Right lobe of liver (tissue), 6 donors: ENCODE data around the gene FAM168A. TPM values are rescaled to one million over a fixed set of nuclear protein-coding genes. Genes with fewer than 3 reads are reported as not detected.

ENCODE experiments used
- ATAC-seq, 4 donors: fragments of 200-7000 bp; cut with Tn5 transposase; one replicate each; pipeline ENCODE4 v1.9.1; 2020; ENCODE audit warnings: mild to moderate bottlenecking in 4 of 4, moderate library complexity in 4 of 4
- DNase-seq, 3 donors: peaks; one replicate each; pipeline ENCODE4 v3.0.0-alpha.2; 2020
- H3K27ac ChIP-seq, 3 donors: fragments of 200-600 bp; one replicate each; pipeline ENCODE4 v1.8.0; 2022
- H3K27me3 ChIP-seq, 2 donors: fragments of 200-600 bp; one replicate each; pipeline ENCODE4 v1.8.0; 2022
- H3K36me3 ChIP-seq, 4 donors: fragments of 200-600 bp; sonication (generic) in 1 of 4; one replicate each; pipeline versions ENCODE4 v1.5.1 to v1.8.0; 2017 to 2022; ENCODE audit warnings: control low read depth in 1 of 4
- H3K4me1 ChIP-seq, 4 donors: fragments of 200-600 bp; sonication (generic) in 1 of 4; one replicate each; pipeline versions ENCODE4 v1.5.1 to v1.8.0; 2017 to 2022; ENCODE audit warnings: control low read depth in 1 of 4
- H3K4me3 ChIP-seq, 3 donors: fragments of 200-600 bp; one replicate each; pipeline ENCODE4 v1.8.0; 2022
- H3K9me3 ChIP-seq, 4 donors: fragments of 200-600 bp; sonication (generic) in 1 of 4; one replicate each; pipeline versions ENCODE4 v1.5.1 to v1.8.0; 2017 to 2022; ENCODE audit warnings: control low read depth in 1 of 4
- POLR2A ChIP-seq: fragments of 450-650 bp; IDR thresholded peaks from one replicate; pipeline ENCODE4 v1.6.1; 2017; ENCODE audit warnings: antibody characterized with exemption, mild to moderate bottlenecking
- WGBS: methylation state at CpG from one replicate; pipeline ENCODE4 v1.1.6; 2018; ENCODE audit warnings: low coverage, low lambda C conversion rate; ENCODE audit not compliant: insufficient coverage; ENCODE audit errors: missing lambda C conversion rate; 5-methylcytosine and 5-hydroxymethylcytosine counted together
- intact Hi-C, 2 donors: fragments of 100-400 bp; cut with DNase I; formaldehyde crosslinking; loops; one replicate each; pipeline versions ENCODE4 v1.11.2 to v1.14.1; 2022
- total RNA-seq, 6 experiments: library from RNA; depleted of rRNA in 2 of 6; stranded (reverse); fragments of >200 nt in 2 of 6; fragmentation: NEBNext Ultra II Directional in 3 of 6; extraction: Animal tissue kit (Norgen Biotek cat#: 25700) in 3 of 6; gene quantifications; one replicate each; pipeline versions ENCODE4 v1.1.0 to v1.2.4, GENCODE V29; 2016 to 2023
- TF ChIP-seq, protein P1 (sequence below), 4 donors: fragments of 200-600 bp in 3 of 4; fragments of 450-650 bp in 1 of 4; IDR thresholded peaks; one replicate each; pipeline versions ENCODE4 v1.5.1 to v1.8.0; 2016 to 2022; ENCODE audit warnings: antibody characterized with exemption in 4 of 4, mild to moderate bottlenecking in 2 of 4
- donor health status: DM: no; HTN: yes; CAD: no.
- donor health status: DM: no; HTN: no; CAD: no.
- donor health status: DM: no; HTN: no; CAD: no.
- donor health status: DM: no; HTN: yes; CAD: no.
- donor health status: DM: no; HTN: yes; CAD: no.

Gene FAM168A
- total RNA-seq, 6 experiments from 2014 or later = 13.0 to 21.5 (median 15.9) TPM

DNA sequence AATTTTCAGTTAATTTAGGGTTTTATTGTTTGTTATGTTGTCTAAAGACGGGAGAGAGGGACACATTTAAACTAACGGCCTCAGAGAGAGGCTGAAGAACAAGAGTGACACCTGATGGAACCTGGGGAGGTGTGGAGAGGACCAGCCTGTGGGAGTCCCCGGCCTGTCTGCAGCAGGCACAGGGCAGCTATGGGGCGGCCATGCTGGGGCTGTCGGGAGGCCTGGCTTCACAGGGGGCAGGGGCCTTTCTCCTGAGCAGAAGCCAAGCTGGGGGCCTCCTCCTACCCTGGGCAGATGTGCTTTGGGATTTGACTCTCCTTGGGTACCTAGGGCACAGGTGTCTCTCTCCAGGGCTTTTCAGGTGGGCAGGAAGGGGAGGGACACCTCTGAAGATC, 199.8 kb downstream of the FAM168A start:
- H3K4me1 ChIP-seq = no peaks in the 10 kb centered on the region
- ATAC-seq = peak in 1 of 4 donors; percentile 13
- H3K9me3 ChIP-seq = no peaks in the 10 kb centered on the region
- no peak overlapping the region for H3K4me3 ChIP-seq
- no peak overlapping the region for H3K27ac ChIP-seq
- 54% methylated on average over 2 of the region's 5 CpGs for WGBS
- H3K27me3 ChIP-seq = no peaks in the 10 kb centered on the region
- no peaks in the 10 kb centered on the region for H3K36me3 ChIP-seq
- TF ChIP-seq, protein P1, sequence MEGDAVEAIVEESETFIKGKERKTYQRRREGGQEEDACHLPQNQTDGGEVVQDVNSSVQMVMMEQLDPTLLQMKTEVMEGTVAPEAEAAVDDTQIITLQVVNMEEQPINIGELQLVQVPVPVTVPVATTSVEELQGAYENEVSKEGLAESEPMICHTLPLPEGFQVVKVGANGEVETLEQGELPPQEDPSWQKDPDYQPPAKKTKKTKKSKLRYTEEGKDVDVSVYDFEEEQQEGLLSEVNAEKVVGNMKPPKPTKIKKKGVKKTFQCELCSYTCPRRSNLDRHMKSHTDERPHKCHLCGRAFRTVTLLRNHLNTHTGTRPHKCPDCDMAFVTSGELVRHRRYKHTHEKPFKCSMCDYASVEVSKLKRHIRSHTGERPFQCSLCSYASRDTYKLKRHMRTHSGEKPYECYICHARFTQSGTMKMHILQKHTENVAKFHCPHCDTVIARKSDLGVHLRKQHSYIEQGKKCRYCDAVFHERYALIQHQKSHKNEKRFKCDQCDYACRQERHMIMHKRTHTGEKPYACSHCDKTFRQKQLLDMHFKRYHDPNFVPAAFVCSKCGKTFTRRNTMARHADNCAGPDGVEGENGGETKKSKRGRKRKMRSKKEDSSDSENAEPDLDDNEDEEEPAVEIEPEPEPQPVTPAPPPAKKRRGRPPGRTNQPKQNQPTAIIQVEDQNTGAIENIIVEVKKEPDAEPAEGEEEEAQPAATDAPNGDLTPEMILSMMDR (IDR thresholded peaks at IDR 0.05) = no peak
- peak in 1 of 3 donors; percentile 29 for DNase-seq
- intact Hi-C loops = no loop called here

DNA sequence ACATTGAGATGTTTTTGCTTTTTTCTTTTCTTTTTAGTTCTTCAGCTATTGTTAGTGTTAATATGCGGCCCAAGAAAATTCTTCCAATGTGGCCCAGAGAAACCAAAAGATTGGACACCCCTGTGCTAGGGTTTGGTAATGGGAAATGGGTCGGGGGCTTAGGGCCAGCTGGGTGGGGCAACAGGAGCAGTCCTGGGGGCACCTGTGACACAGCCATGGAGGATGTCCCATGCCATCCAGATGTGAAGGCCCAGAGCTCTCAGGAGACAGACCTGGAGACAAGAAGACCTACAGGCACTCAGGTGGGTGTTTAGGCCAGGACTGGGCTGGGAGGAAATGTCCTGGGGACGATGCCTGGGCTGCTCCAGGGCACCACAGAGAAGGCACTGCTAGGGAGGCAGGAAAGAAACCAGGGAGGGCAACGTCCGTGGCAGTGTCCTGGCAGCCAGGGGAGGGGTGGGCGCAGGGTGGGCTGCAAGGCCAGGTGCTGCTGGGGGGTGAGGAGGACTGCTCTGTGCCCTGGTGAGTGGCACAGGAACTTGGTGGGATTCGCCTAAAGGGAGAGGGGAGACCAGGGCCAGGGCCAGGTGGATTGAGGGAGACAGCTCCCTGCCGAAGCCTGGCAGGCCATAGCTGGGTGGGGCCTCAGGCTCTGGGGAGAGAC, 200.3 kb downstream of the FAM168A start:
- H3K36me3 ChIP-seq = no peaks in the 10 kb centered on the region
- 81% methylated on average over 8 of the region's 8 CpGs for WGBS
- no peaks in the 10 kb centered on the region for H3K9me3 ChIP-seq
- DNase-seq (peak in 1 of 3 donors; percentile 44), ATAC-seq (no peak)
- H3K27me3 ChIP-seq = no peaks in the 10 kb centered on the region
- H3K4me3 ChIP-seq = no peak overlapping the region
- TF ChIP-seq POLR2A = no peak
- TF ChIP-seq, protein P1 (IDR thresholded peaks at IDR 0.05) = no peak
- H3K4me1 ChIP-seq = no peaks in the 10 kb centered on the region
- no peak overlapping the region for H3K27ac ChIP-seq
- intact Hi-C loops = no loop called here

DNA sequence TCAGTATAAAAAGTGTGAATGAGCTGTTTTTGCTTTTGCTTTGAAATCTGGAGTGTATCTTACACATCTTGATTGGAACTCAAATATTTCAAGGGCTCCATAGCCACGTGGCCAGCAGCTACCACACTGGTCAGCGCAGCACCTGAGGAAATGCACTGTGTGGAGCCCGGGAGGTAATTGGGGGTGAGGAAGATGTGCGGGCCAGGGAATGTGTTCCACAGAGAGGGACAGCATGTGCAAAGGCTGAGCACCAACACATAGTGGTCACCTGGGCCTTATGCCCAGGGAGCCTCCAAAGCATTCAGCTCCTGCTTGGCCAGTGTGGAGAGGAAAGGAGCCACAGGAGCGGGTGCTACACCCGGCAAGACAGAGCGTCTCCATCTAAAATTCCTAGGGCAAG, 200.9 kb downstream of the FAM168A start:
- Histone ChIP-seq H3K36me3 (no peaks in the 10 kb centered on the region), H3K9me3 (no peaks in the 10 kb centered on the region), H3K27me3 (no peaks in the 10 kb centered on the region), H3K4me3 (no peak overlapping the region), H3K4me1 (no peaks in the 10 kb centered on the region), H3K27ac (no peak overlapping the region)
- TF ChIP-seq POLR2A = no peak
- TF ChIP-seq, protein P1 (IDR thresholded peaks at IDR 0.05) = no peak
- WGBS = 95% methylated on average over 6 of the region's 7 CpGs
- no peak for ATAC-seq
- DNase-seq = peak in 1 of 3 donors; percentile 19
- intact Hi-C loops = no loop called here

DNA sequence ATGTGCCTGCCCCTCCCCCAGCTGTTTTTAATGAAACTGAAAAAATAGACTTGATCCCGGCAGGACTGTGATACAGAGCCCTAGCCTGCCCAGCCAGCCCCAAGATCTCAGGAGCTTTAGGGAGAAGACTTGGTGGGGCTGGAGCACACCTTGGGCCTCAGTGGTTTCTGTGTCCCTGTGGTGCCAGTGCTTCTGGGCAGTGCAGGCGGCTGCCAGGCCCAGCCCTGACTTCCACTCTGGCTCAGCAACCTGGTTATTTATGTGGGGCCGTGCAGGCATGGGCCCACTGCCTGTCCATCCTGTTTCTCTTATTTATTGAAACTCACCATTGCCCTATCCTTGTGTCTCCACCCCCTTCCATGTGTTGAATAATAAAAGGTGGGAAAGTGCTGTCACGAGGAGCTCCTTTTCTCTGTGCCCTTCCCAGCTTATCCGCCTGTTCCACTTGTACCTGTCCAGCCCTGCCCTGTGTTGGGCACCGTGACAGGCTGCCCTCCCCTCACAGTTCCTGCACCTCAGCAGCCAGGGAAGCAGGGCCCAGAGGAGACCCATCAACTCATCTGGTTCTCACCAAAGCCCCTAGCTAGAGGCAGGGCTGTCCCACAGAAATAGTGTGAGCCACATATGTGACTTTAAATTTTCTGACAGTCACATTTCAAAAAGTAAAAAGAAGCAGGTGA, 201.5 kb downstream of the FAM168A start:
- no peak for TF ChIP-seq POLR2A
- TF ChIP-seq, protein P1 (IDR thresholded peaks at IDR 0.05) = no peak

More for the DNA sequence above, 201.5 kb downstream of the FAM168A start:
- H3K36me3 ChIP-seq = no peaks in the 10 kb centered on the region
- intact Hi-C loops = no loop called here
- ATAC-seq (no peak), DNase-seq (peak in 1 of 3 donors; percentile 28)
- H3K9me3 ChIP-seq = no peaks in the 10 kb centered on the region
- no peak overlapping the region for H3K4me3 ChIP-seq
- 40% methylated on average over 1 of the region's 6 CpGs for WGBS
- H3K27me3 ChIP-seq = no peaks in the 10 kb centered on the region
- no peaks in the 10 kb centered on the region for H3K4me1 ChIP-seq
- H3K27ac ChIP-seq = no peak overlapping the region
